ENCODE measurements around the gene NXPH2. TPM values are rescaled to one million over a fixed set of nuclear protein-coding genes. Genes with fewer than 3 reads are reported as not detected.

NXPH2 gene
- total RNA-seq, 4 donors from 2014 or later, result not detected

GRCh38 chr2:138730497-138731030 is 49.6 kb downstream of the NXPH2 start:
- ATAC-seq, result no peak
- Histone ChIP-seq H3K4me1 (no peaks in the 10 kb centered on the region), H3K36me3 (no peaks in the 10 kb centered on the region), H3K27ac (no peak overlapping the region), H3K9me3 (peaks cover 0 to under 1% (median 0%) of the 10 kb centered on the region in 3 donors), H3K27me3 (no peaks in the 10 kb centered on the region), H3K4me3 (no peak overlapping the region)
- TF ChIP-seq EP300 (IDR thresholded peaks at IDR 0.05) (no peak), POLR2AphosphoS5 (IDR thresholded peaks at IDR 0.05) (no peak), CTCF (IDR thresholded peaks at IDR 0.05) (no peak), POLR2A (IDR thresholded peaks at IDR 0.05) (no peak)
- WGBS, 2 donors (ENCODE audit: low coverage in 1 of 2), result 83 to 100% methylated on average over 3 of the region's 3 CpGs

GRCh38 chr2:138727956-138728355 is 52.2 kb downstream of the NXPH2 start:
- no peak for TF ChIP-seq POLR2A (IDR thresholded peaks at IDR 0.05)
- no peak for TF ChIP-seq EP300 (IDR thresholded peaks at IDR 0.05)
- no peak for TF ChIP-seq CTCF (IDR thresholded peaks at IDR 0.05)
- no peak for TF ChIP-seq POLR2AphosphoS5 (IDR thresholded peaks at IDR 0.05)
- no peaks in the 10 kb centered on the region for H3K36me3 ChIP-seq
- WGBS, 2 donors (ENCODE audit: low coverage in 1 of 2), result 60 to 90% methylated on average over 1 of the region's 1 CpG
- H3K27me3 ChIP-seq, result no peaks in the 10 kb centered on the region
- H3K9me3 ChIP-seq, result no peaks in the 10 kb centered on the region
- no peak overlapping the region for H3K27ac ChIP-seq
- no peak overlapping the region for H3K4me3 ChIP-seq
- H3K4me1 ChIP-seq, result no peaks in the 10 kb centered on the region
- ATAC-seq, result no peak

GRCh38 chr2:138726681-138727080 is 53.5 kb downstream of the NXPH2 start:
- no peak for ATAC-seq
- no peaks in the 10 kb centered on the region for H3K27me3 ChIP-seq
- no peaks in the 10 kb centered on the region for H3K9me3 ChIP-seq
- TF ChIP-seq POLR2AphosphoS5 (IDR thresholded peaks at IDR 0.05) (no peak), POLR2A (IDR thresholded peaks at IDR 0.05) (no peak), CTCF (IDR thresholded peaks at IDR 0.05) (no peak), EP300 (IDR thresholded peaks at IDR 0.05) (no peak)
- no peak overlapping the region for H3K27ac ChIP-seq
- no peaks in the 10 kb centered on the region for H3K36me3 ChIP-seq
- no peaks in the 10 kb centered on the region for H3K4me1 ChIP-seq
- no peak overlapping the region for H3K4me3 ChIP-seq

GRCh38 chr2:138724729-138725459 is 55.3 kb downstream of the NXPH2 start:
- WGBS, 2 donors (ENCODE audit: low coverage in 1 of 2), result 52 to 58% methylated on average over 2 of the region's 2 CpGs
- no peaks in the 10 kb centered on the region for H3K4me1 ChIP-seq

More at GRCh38 chr2:138724729-138725459, 55.3 kb downstream of the NXPH2 start:
- Histone ChIP-seq H3K9me3 (no peaks in the 10 kb centered on the region), H3K27me3 (no peaks in the 10 kb centered on the region), H3K36me3 (no peaks in the 10 kb centered on the region), H3K27ac (no peak overlapping the region), H3K4me3 (no peak overlapping the region)
- ATAC-seq, result no peak
- no peak for TF ChIP-seq POLR2A (IDR thresholded peaks at IDR 0.05)
- no peak for TF ChIP-seq CTCF (IDR thresholded peaks at IDR 0.05)
- TF ChIP-seq EP300 (IDR thresholded peaks at IDR 0.05), result no peak
- TF ChIP-seq POLR2AphosphoS5 (IDR thresholded peaks at IDR 0.05), result no peak
